ENCODE measurements around the gene NUPR1.

DNA sequence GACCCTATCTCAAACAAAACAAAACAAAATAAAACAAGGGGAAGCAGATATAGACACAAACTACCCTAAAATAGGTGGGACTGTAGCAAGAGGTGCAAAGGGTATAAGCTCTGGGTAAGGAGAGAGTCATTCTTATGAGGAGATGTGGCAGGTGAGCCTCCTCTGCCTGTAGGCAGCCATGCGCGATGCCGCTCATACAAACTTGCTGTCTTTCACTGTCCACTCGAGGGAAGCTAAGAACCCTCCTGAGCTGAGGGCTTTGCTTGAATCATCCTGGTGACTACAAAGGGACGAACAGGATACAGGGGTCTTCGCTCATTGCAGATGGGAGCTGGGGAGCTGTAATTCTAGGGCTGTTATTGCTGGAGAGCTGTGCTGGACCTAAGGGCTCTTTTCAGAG is 17.3 kb downstream of the NUPR1 start:
- TF ChIP-seq, protein P1, sequence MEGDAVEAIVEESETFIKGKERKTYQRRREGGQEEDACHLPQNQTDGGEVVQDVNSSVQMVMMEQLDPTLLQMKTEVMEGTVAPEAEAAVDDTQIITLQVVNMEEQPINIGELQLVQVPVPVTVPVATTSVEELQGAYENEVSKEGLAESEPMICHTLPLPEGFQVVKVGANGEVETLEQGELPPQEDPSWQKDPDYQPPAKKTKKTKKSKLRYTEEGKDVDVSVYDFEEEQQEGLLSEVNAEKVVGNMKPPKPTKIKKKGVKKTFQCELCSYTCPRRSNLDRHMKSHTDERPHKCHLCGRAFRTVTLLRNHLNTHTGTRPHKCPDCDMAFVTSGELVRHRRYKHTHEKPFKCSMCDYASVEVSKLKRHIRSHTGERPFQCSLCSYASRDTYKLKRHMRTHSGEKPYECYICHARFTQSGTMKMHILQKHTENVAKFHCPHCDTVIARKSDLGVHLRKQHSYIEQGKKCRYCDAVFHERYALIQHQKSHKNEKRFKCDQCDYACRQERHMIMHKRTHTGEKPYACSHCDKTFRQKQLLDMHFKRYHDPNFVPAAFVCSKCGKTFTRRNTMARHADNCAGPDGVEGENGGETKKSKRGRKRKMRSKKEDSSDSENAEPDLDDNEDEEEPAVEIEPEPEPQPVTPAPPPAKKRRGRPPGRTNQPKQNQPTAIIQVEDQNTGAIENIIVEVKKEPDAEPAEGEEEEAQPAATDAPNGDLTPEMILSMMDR (IDR thresholded peaks at IDR 0.05; ENCODE audit: insufficient read depth, low read depth, low read length): no peak
- TF ChIP-seq EZH2 (IDR thresholded peaks at IDR 0.05; ENCODE audit: insufficient read depth, low read length): no peak
